Astrocyte (in vitro differentiated cells and primary cell): ENCODE data around the gene TTLL7. TPM values are rescaled to one million over a fixed set of nuclear protein-coding genes. Genes with fewer than 3 reads are reported as not detected.

Source experiments
- DNase-seq: peaks from one replicate; pipeline ENCODE4 v3.0.0-alpha.2; 2010; ENCODE audit warnings: low read depth
- FAIRE-seq: peaks from 2 replicates; lab custom pipeline; 2011; peaks lifted over from hg19 to GRCh38; lab: Jason Lieb, UNC
- H2AFZ ChIP-seq: 2 replicates; pipeline ENCODE4 v1.6.0; 2012; ENCODE audit warnings: low read depth, low read length, inconsistent platforms
- H3K27ac ChIP-seq: 2 replicates; pipeline ENCODE4 v1.5.1; 2011; ENCODE audit warnings: low read depth, low read length, inconsistent platforms
- H3K27me3 ChIP-seq: 2 replicates; pipeline ENCODE4 v1.6.0; 2011; ENCODE audit warnings: low read length, inconsistent platforms; ENCODE audit not compliant: insufficient read depth
- H3K36me3 ChIP-seq: 2 replicates; pipeline ENCODE4 v1.5.1; 2011; ENCODE audit warnings: low read length, inconsistent platforms; ENCODE audit not compliant: insufficient read depth
- H3K4me1 ChIP-seq: 2 replicates; pipeline ENCODE4 v1.5.1; 2011; ENCODE audit warnings: low read length, inconsistent platforms; ENCODE audit not compliant: insufficient read depth
- H3K4me2 ChIP-seq: 2 replicates; pipeline ENCODE4 v1.6.0; 2012; ENCODE audit warnings: low read length, inconsistent platforms
- H3K4me3 ChIP-seq: 2 replicates; pipeline ENCODE4 v1.5.1; 2011; ENCODE audit warnings: low read depth, mild to moderate bottlenecking, low read length, inconsistent platforms; ENCODE audit not compliant: insufficient read depth
- H3K79me2 ChIP-seq: 2 replicates; pipeline ENCODE4 v1.6.0; 2012; ENCODE audit warnings: mild to moderate bottlenecking, low read length, inconsistent platforms; ENCODE audit not compliant: insufficient read depth
- H3K9ac ChIP-seq: 2 replicates; pipeline ENCODE4 v1.6.0; 2012; ENCODE audit warnings: mild to moderate bottlenecking, low read length, inconsistent platforms
- H3K9me3 ChIP-seq: 2 replicates; pipeline ENCODE4 v1.5.1; 2012; ENCODE audit warnings: low read depth, mild to moderate bottlenecking, low read length, inconsistent platforms; ENCODE audit not compliant: insufficient read depth
- H4K20me1 ChIP-seq: 2 replicates; pipeline ENCODE4 v1.6.0; 2012; ENCODE audit warnings: low read length, inconsistent platforms; ENCODE audit not compliant: insufficient read depth
- H3K27ac Mint-ChIP-seq: one replicate; pipeline ENCODE4 v1.8.0; 2021; ENCODE audit warnings: mild to moderate bottlenecking, mixed read lengths; ENCODE audit not compliant: unreplicated experiment
- H3K27me3 Mint-ChIP-seq: one replicate; pipeline ENCODE4 v1.8.0; 2021; ENCODE audit warnings: low read depth, mixed read lengths; ENCODE audit not compliant: unreplicated experiment
- H3K36me3 Mint-ChIP-seq: one replicate; pipeline ENCODE4 v1.8.0; 2021; ENCODE audit warnings: low read depth, mixed read lengths; ENCODE audit not compliant: unreplicated experiment
- H3K4me1 Mint-ChIP-seq: one replicate; pipeline ENCODE4 v1.8.0; 2021; ENCODE audit warnings: low read depth, mixed read lengths; ENCODE audit not compliant: unreplicated experiment
- H3K4me3 Mint-ChIP-seq: one replicate; pipeline ENCODE4 v1.8.0; 2021; ENCODE audit warnings: mild to moderate bottlenecking, moderate library complexity, mixed read lengths; ENCODE audit not compliant: unreplicated experiment
- H3K9me3 Mint-ChIP-seq: one replicate; pipeline ENCODE4 v1.8.0; 2021; ENCODE audit warnings: mild to moderate bottlenecking, mixed read lengths; ENCODE audit not compliant: unreplicated experiment
- CTCF ChIP-seq: IDR thresholded peaks from 2 replicates; pipeline ENCODE4 v1.5.1; 2011; ENCODE audit warnings: low read depth, mild to moderate bottlenecking, inconsistent platforms, low read length, moderate library complexity; ENCODE audit not compliant: insufficient read depth
- EZH2 ChIP-seq: IDR thresholded peaks from 2 replicates; pipeline ENCODE4 v1.6.1; 2012; ENCODE audit warnings: mild to moderate bottlenecking, low read length, inconsistent platforms; ENCODE audit not compliant: insufficient read depth
- total RNA-seq: library from RNA; stranded (reverse); gene quantifications from 2 replicates; pipeline ENCODE4 v1.2.1, GENCODE V29; 2021

TTLL7 gene
- total RNA-seq, 1 donor from 2014 or later = 28.5 TPM

DNA sequence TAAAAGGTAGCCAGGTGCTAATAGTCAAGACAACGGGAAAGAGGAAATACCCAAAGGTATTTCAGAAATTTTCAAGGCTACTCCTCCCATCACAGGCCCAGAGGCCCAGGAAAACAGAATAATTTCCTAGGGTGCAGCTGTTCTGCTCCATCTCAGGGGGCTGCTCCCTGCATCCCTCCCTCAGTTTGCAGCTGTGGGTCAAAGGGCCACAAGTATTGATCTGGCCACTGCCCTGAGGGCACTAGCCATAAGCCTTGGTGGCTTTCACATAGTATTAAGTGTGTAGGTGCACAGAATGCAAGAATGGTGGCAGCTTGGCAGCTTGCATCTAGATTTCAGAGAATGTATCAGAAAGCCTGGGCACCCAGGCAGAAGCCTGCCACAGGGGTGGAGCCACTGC, 179.5 kb downstream of the TTLL7 start:
- no peak overlapping the region for H3K27ac Mint-ChIP-seq
- DNase-seq = no peak
- no peak overlapping the region for H3K9ac ChIP-seq
- H3K9me3 ChIP-seq = no peaks in the 10 kb centered on the region
- H3K36me3 ChIP-seq = no peaks in the 10 kb centered on the region
- no peaks in the 10 kb centered on the region for H3K79me2 ChIP-seq
- H3K4me1 ChIP-seq = no peaks in the 10 kb centered on the region
- H3K27me3 Mint-ChIP-seq = no peaks in the 10 kb centered on the region
- no peak overlapping the region for H3K27ac ChIP-seq
- peaks cover 17% of the 10 kb centered on the region for H3K4me1 Mint-ChIP-seq
- no peaks in the 10 kb centered on the region for H3K27me3 ChIP-seq
- TF ChIP-seq CTCF (no peak), EZH2 (no peak)
- peaks cover 9% of the 10 kb centered on the region for H3K9me3 Mint-ChIP-seq
- FAIRE-seq = no peak
- no peak overlapping the region for H3K4me2 ChIP-seq
- no peak overlapping the region for H3K4me3 Mint-ChIP-seq
- H3K4me3 ChIP-seq = no peak overlapping the region
- H2AFZ ChIP-seq = no peak overlapping the region
- no peaks in the 10 kb centered on the region for H3K36me3 Mint-ChIP-seq
- H4K20me1 ChIP-seq = no peaks in the 10 kb centered on the region

- Mint-ChIP-seq H3K36me3 (no peaks in the 10 kb centered on the region), H3K4me1 (peaks cover 17% of the 10 kb centered on the region), H3K9me3 (peaks cover 9% of the 10 kb centered on the region), H3K4me3 (no peak overlapping the region), H3K27me3 (no peaks in the 10 kb centered on the region), H3K27ac (peak overlapping the region; percentile 10)
- Histone ChIP-seq H4K20me1 (no peaks in the 10 kb centered on the region), H3K4me2 (no peak overlapping the region), H3K9me3 (no peaks in the 10 kb centered on the region), H3K4me3 (no peak overlapping the region), H3K4me1 (no peaks in the 10 kb centered on the region), H2AFZ (no peak overlapping the region), H3K9ac (no peak overlapping the region), H3K27me3 (no peaks in the 10 kb centered on the region), H3K79me2 (no peaks in the 10 kb centered on the region), H3K27ac (no peak overlapping the region), H3K36me3 (no peaks in the 10 kb centered on the region)
- FAIRE-seq (no peak), DNase-seq (no peak)
- no peak for TF ChIP-seq CTCF
- no peak for TF ChIP-seq EZH2
Observed at GRCh38 chr1:83818916-83819315, 180.0 kb downstream of the TTLL7 start.

DNA sequence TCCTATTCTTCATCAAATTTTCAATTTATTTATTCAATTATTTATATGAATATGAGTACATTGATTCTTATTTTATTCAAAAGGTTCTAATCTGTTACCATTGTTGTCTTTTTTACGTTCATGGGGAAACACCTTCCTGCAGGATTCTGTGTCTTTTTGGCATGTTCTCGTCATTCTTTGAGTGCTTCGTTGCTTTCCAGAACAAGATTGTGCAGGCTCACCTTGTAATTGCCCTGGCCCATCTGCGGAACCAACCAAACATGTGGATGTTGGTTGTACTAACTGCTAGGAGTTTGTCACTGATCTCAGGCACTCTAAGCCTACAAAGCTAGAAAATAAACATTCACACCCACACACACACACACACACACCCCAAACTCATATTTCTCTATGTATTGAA, 182.1 kb downstream of the TTLL7 start:
- no peak for TF ChIP-seq CTCF
- TF ChIP-seq EZH2 = no peak

More for the DNA sequence above, 182.1 kb downstream of the TTLL7 start:
- Histone ChIP-seq H3K27ac (no peak overlapping the region), H3K9me3 (no peaks in the 10 kb centered on the region), H3K27me3 (no peaks in the 10 kb centered on the region), H4K20me1 (no peaks in the 10 kb centered on the region), H2AFZ (no peak overlapping the region), H3K36me3 (no peaks in the 10 kb centered on the region), H3K9ac (no peak overlapping the region), H3K4me1 (no peaks in the 10 kb centered on the region), H3K4me3 (no peak overlapping the region), H3K4me2 (no peak overlapping the region), H3K79me2 (no peaks in the 10 kb centered on the region)
- H3K27me3 Mint-ChIP-seq = no peaks in the 10 kb centered on the region
- no peak overlapping the region for H3K4me3 Mint-ChIP-seq
- DNase-seq (no peak), FAIRE-seq (no peak)
- H3K9me3 Mint-ChIP-seq = peaks cover 6% of the 10 kb centered on the region
- H3K4me1 Mint-ChIP-seq = peaks cover 7% of the 10 kb centered on the region
- no peak overlapping the region for H3K27ac Mint-ChIP-seq
- H3K36me3 Mint-ChIP-seq = no peaks in the 10 kb centered on the region
